CD4-positive, CD25-positive, alpha-beta regulatory T cell (primary cell): Measurements from ENCODE around the gene AP2A1. TPM values are rescaled to one million over a fixed set of nuclear protein-coding genes. Genes with fewer than 3 reads are reported as not detected.
A peak's percentile ranks its signal among the peaks of the same experiment; 100 is the strongest.

Experiments used
- ATAC-seq, 2 donors: fragments of 150-1000 bp; cut with Tn5 transposase; one replicate each; pipeline ENCODE4 v1.10.0; 2021; ENCODE audit warnings: low read depth in 2 of 2, moderate number of reproducible peaks in 2 of 2, moderate library complexity in 1 of 2
- DNase-seq, 3 donors: peaks; one replicate each; pipeline versions ENCODE4 v3.0.0 to v3.0.0-alpha.2; 2012 to 2022; ENCODE audit warnings: mixed read lengths in 1 of 3
- H3K27ac ChIP-seq: one replicate; pipeline ENCODE4 v1.7.0; 2013; ENCODE audit warnings: mild to moderate bottlenecking, low read length; ENCODE audit not compliant: insufficient read depth, poor library complexity, severe bottlenecking
- H3K27me3 ChIP-seq: one replicate; pipeline ENCODE4 v1.7.0; 2013; ENCODE audit warnings: low read length; ENCODE audit not compliant: control insufficient read depth, insufficient read depth
- H3K36me3 ChIP-seq: one replicate; pipeline ENCODE4 v1.7.0; 2013; ENCODE audit warnings: mild to moderate bottlenecking, low read length, moderate library complexity; ENCODE audit not compliant: control insufficient read depth, insufficient read depth
- H3K4me1 ChIP-seq: 2 replicates; pipeline ENCODE4 v1.7.0; 2013; ENCODE audit warnings: mild to moderate bottlenecking, low read length; ENCODE audit not compliant: insufficient read depth, control insufficient read depth, poor library complexity, severe bottlenecking
- H3K4me3 ChIP-seq: one replicate; pipeline ENCODE4 v1.7.0; 2013; ENCODE audit warnings: low read depth, mild to moderate bottlenecking, low read length, moderate library complexity
- H3K9me3 ChIP-seq, 2 experiments: 1 replicate in 1 of 2; 2 replicates in 1 of 2; pipeline ENCODE4 v1.7.0; 2013; ENCODE audit warnings: low read length in 2 of 2, mild to moderate bottlenecking in 1 of 2, moderate library complexity in 1 of 2; ENCODE audit not compliant: control insufficient read depth in 2 of 2
- H3K27ac Mint-ChIP-seq, 3 donors: one replicate each; pipeline ENCODE4 v1.8.0; 2020 to 2022; ENCODE audit warnings: mild to moderate bottlenecking in 3 of 3, mixed read lengths in 3 of 3, moderate library complexity in 2 of 3
- H3K27me3 Mint-ChIP-seq: one replicate; pipeline ENCODE4 v1.8.0; 2022; ENCODE audit warnings: mild to moderate bottlenecking, mixed read lengths
- H3K36me3 Mint-ChIP-seq: one replicate; pipeline ENCODE4 v1.8.0; 2020; ENCODE audit warnings: mixed read lengths
- H3K4me1 Mint-ChIP-seq, 4 donors: one replicate each; pipeline ENCODE4 v1.8.0; 2020 to 2022; ENCODE audit warnings: mixed read lengths in 4 of 4, mild to moderate bottlenecking in 1 of 4
- H3K4me3 Mint-ChIP-seq, 4 donors: one replicate each; pipeline ENCODE4 v1.8.0; 2020 to 2022; ENCODE audit warnings: mild to moderate bottlenecking in 4 of 4, mixed read lengths in 4 of 4, moderate library complexity in 3 of 4
- H3K9me3 Mint-ChIP-seq, 7 donors: one replicate each; pipeline ENCODE4 v1.8.0; 2020 to 2022; ENCODE audit warnings: mixed read lengths in 7 of 7, mild to moderate bottlenecking in 3 of 7, moderate library complexity in 2 of 7
- polyA plus RNA-seq, 4 donors: library from polyadenylated mRNA; unstranded; fragments of 300-500 nt; fragmentation: Illumina TruSeq; gene quantifications; one replicate each; pipeline ENCODE4 v1.2.3, GENCODE V29; 2021
- total RNA-seq: library from RNA; stranded (reverse); gene quantifications from one replicate; pipeline ENCODE4 v1.2.3, GENCODE V29; 2022

The AP2A1 gene
- total and polyA plus RNA-seq, 5 donors from 2014 or later, result 5.2 to 49.5 (median 6.0) TPM

DNA sequence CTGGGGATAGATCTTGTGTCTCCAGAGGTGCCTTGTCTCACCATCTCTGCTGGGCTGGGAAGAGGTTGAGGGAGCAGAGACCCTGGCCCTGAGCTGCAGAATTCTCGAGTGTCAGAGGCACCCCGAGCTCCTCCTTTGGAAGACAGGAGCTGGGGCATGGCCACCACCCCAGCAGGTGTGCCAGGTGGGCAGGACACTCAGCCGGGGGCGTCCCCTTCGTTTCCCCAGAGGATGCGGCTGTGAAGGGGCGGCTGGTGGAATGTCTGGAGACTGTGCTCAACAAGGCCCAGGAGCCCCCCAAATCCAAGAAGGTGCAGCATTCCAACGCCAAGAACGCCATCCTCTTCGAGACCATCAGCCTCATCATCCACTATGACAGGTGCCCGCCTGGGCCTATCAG, 31.8 kb downstream of the AP2A1 start:
- Histone ChIP-seq H3K9me3 (no peaks in the 10 kb centered on the region), H3K4me3 (no peak overlapping the region), H3K27me3 (no peaks in the 10 kb centered on the region), H3K36me3 (peaks cover 63% of the 10 kb centered on the region), H3K27ac (no peak overlapping the region), H3K4me1 (no peaks in the 10 kb centered on the region)
- Mint-ChIP-seq H3K4me3 (no peak overlapping the region), H3K4me1 (no peaks in the 10 kb centered on the region), H3K36me3 (peaks cover 17% of the 10 kb centered on the region), H3K9me3 (no peaks in the 10 kb centered on the region), H3K27me3 (no peaks in the 10 kb centered on the region), H3K27ac (no peak overlapping the region)
- DNase-seq, result no peak
- no peak for ATAC-seq

DNA sequence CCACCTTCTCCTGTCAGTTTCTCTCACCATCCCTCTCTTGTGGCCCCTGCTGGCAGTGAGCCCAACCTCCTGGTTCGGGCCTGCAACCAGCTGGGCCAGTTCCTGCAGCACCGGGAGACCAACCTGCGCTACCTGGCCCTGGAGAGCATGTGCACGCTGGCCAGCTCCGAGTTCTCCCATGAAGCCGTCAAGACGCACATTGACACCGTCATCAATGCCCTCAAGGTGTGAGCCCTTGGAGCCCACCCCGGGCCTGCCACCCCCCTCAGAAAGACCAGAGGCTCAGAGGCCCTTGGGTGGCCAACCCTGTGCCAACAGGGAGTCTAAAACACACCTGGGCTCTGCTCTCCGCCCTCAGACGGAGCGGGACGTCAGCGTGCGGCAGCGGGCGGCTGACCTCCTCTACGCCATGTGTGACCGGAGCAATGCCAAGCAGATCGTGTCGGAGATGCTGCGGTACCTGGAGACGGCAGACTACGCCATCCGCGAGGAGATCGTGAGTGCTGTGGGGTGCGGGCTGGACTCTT, 32.5 kb downstream of the AP2A1 start:
- H3K36me3 ChIP-seq, result peaks cover 65% of the 10 kb centered on the region
- no peaks in the 10 kb centered on the region for H3K9me3 ChIP-seq
- ATAC-seq (no peak), DNase-seq (no peak)
- H3K27me3 ChIP-seq, result no peaks in the 10 kb centered on the region
- H3K27ac ChIP-seq, result no peak overlapping the region
- Mint-ChIP-seq H3K36me3 (peaks cover 18% of the 10 kb centered on the region), H3K9me3 (no peaks in the 10 kb centered on the region), H3K27me3 (no peaks in the 10 kb centered on the region), H3K4me3 (peak overlapping the region in 1 of 4 donors; percentile 63), H3K27ac (peak overlapping the region in 1 of 3 donors; percentile 52), H3K4me1 (no peaks in the 10 kb centered on the region)
- no peak overlapping the region for H3K4me3 ChIP-seq
- no peaks in the 10 kb centered on the region for H3K4me1 ChIP-seq

DNA sequence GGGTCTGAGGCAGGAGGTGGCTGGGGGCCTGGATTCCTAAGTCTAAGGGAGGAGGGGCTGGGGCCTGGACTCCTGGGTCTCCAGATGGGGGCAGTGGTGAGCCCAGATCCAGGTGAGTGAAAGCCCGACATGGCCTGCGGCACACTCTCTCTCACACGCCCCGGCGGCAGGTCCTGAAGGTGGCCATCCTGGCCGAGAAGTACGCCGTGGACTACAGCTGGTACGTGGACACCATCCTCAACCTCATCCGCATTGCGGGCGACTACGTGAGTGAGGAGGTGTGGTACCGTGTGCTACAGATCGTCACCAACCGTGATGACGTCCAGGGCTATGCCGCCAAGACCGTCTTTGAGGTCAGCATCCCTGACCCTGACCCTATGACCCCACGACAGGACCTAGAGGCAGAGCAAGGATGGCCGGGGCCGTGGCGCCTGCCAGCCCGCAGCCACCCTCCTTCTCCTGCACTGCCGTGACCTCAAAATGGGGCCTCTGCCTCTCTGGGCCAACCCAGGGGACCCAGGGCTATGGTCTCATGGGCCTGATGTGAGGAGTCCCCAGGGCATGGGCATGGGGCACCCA, 33.1 kb downstream of the AP2A1 start:
- H3K27ac ChIP-seq, result no peak overlapping the region
- DNase-seq, result no peak
- no peak for ATAC-seq
- no peaks in the 10 kb centered on the region for H3K27me3 ChIP-seq
- Mint-ChIP-seq H3K36me3 (peaks cover 16% of the 10 kb centered on the region), H3K4me3 (no peak overlapping the region), H3K27ac (no peak overlapping the region), H3K4me1 (no peaks in the 10 kb centered on the region), H3K9me3 (no peaks in the 10 kb centered on the region), H3K27me3 (no peaks in the 10 kb centered on the region)
- H3K36me3 ChIP-seq, result peaks cover 62% of the 10 kb centered on the region
- H3K4me1 ChIP-seq, result no peaks in the 10 kb centered on the region
- H3K9me3 ChIP-seq, result no peaks in the 10 kb centered on the region
- H3K4me3 ChIP-seq, result no peak overlapping the region

DNA sequence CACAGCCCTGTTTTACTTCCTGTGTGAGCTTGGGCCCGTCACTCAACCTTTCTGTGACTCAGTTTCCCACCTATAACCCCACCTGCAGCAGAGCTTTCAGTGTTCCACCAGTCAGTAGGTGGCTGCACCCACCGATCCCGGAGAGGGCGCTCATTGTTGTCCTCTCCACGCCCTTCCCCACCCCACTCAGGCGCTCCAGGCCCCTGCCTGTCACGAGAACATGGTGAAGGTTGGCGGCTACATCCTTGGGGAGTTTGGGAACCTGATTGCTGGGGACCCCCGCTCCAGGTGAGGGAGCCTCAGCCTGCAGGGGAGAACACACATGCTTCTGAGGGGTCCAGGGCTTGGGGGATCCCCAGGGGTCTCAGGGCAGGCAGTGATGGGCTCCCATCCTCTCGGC, 34.0 kb downstream of the AP2A1 start:
- H3K4me1 Mint-ChIP-seq, result no peaks in the 10 kb centered on the region
- no peak overlapping the region for H3K27ac Mint-ChIP-seq

DNA sequence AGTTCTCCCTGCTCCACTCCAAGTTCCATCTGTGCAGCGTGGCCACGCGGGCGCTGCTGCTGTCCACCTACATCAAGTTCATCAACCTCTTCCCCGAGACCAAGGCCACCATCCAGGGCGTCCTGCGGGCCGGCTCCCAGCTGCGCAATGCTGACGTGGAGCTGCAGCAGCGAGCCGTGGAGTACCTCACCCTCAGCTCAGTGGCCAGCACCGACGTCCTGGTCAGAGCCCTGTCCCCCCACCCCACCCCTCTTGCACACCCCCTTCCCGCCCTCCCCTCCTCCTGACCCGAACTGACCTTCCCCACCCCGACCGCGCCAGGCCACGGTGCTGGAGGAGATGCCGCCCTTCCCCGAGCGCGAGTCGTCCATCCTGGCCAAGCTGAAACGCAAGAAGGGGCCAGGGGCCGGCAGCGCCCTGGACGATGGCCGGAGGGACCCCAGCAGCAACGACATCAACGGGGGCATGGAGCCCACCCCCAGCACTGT, 34.6 kb downstream of the AP2A1 start:
- no peaks in the 10 kb centered on the region for H3K4me1 ChIP-seq
- no peaks in the 10 kb centered on the region for H3K9me3 ChIP-seq
- Mint-ChIP-seq H3K9me3 (no peaks in the 10 kb centered on the region), H3K4me1 (peaks cover 0 to 2% (median 1%) of the 10 kb centered on the region in 4 donors), H3K4me3 (no peak overlapping the region), H3K27me3 (no peaks in the 10 kb centered on the region), H3K27ac (no peak overlapping the region), H3K36me3 (peaks cover 17% of the 10 kb centered on the region)
- no peak for ATAC-seq
- no peak for DNase-seq
- no peak overlapping the region for H3K4me3 ChIP-seq
- H3K36me3 ChIP-seq, result peaks cover 46% of the 10 kb centered on the region
- no peaks in the 10 kb centered on the region for H3K27me3 ChIP-seq
- no peak overlapping the region for H3K27ac ChIP-seq

More for the DNA sequence above, 34.0 kb downstream of the AP2A1 start:
- no peaks in the 10 kb centered on the region for H3K9me3 ChIP-seq
- H3K4me1 ChIP-seq, result no peaks in the 10 kb centered on the region
- ATAC-seq, result no peak
- H3K27me3 ChIP-seq, result no peaks in the 10 kb centered on the region
- H3K4me3 Mint-ChIP-seq, result no peak overlapping the region
- no peak for DNase-seq
- H3K36me3 Mint-ChIP-seq, result peaks cover 14% of the 10 kb centered on the region
- H3K4me3 ChIP-seq, result no peak overlapping the region
- H3K27ac ChIP-seq, result no peak overlapping the region
- H3K36me3 ChIP-seq, result peaks cover 53% of the 10 kb centered on the region
- no peaks in the 10 kb centered on the region for H3K27me3 Mint-ChIP-seq
- no peaks in the 10 kb centered on the region for H3K9me3 Mint-ChIP-seq

DNA sequence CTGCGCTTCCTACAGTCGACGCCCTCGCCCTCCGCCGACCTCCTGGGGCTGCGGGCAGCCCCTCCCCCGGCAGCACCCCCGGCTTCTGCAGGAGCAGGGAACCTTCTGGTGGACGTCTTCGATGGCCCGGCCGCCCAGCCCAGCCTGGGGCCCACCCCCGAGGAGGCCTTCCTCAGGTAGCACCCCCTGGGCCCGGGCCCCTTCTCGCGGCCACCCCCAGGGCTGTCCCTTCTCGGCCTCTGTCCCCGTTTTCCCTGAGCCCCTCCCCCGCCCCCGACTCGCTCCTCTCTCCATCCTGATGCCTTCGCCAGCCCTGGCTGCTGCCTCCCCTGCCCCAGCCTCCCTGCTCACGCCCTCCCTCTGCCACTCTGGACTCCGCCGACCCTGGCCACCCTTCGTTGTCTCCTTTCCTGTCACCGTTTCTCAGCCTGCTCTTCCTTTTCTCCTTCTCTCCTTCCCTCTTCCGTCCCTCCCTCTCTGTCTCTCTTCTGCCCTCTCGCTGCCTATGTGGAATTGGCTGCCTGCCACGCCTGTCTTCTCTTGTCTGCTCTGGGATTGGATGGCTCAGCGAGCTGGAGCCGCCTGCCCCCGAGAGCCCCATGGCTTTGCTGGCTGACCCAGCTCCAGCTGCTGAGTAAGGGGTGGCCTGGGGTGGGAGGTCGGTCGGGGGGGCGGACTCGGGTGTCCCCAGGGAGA, 35.3 kb downstream of the AP2A1 start:
- Mint-ChIP-seq H3K36me3 (peaks cover 11% of the 10 kb centered on the region), H3K27me3 (no peaks in the 10 kb centered on the region), H3K4me3 (no peak overlapping the region), H3K27ac (no peak overlapping the region), H3K4me1 (peaks cover 0 to 2% (median 1%) of the 10 kb centered on the region in 4 donors), H3K9me3 (no peaks in the 10 kb centered on the region)
- no peak for DNase-seq
- Histone ChIP-seq H3K27ac (no peak overlapping the region), H3K9me3 (no peaks in the 10 kb centered on the region), H3K4me1 (no peaks in the 10 kb centered on the region), H3K4me3 (no peak overlapping the region), H3K27me3 (no peaks in the 10 kb centered on the region), H3K36me3 (peaks cover 39% of the 10 kb centered on the region)
- ATAC-seq, result no peak

DNA sequence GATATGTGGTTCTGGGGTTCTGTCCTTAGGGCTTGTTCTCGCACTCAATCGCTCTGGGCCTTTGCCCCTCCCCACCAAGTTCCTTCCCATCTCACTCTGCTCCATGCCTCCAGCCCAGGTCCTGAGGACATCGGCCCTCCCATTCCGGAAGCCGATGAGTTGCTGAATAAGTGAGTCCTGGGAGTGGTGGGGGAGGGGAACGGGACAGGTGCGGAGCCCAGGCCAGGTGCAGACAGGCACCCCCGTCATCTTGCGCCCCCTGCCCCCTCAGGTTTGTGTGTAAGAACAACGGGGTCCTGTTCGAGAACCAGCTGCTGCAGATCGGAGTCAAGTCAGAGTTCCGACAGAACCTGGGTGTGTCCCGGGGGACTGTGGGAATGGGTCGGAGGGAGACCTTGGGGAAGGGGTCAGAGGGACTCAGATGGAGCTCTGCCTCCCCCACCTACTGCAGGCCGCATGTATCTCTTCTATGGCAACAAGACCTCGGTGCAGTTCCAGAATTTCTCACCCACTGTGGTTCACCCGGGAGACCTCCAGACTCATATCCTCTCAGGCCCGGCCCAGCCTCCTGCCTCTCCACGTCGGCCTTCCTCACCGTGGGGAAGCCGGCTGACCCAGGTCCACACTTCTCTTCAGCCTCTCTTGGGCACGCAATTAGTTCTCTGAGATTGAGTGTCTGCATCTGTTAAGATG, 36.2 kb downstream of the AP2A1 start:
- no peaks in the 10 kb centered on the region for H3K4me1 ChIP-seq
- DNase-seq (no peak), ATAC-seq (no peak)
- no peaks in the 10 kb centered on the region for H3K9me3 Mint-ChIP-seq
- peaks cover 34% of the 10 kb centered on the region for H3K36me3 ChIP-seq
- peaks cover 11% of the 10 kb centered on the region for H3K36me3 Mint-ChIP-seq
- no peak overlapping the region for H3K4me3 Mint-ChIP-seq
- H3K27me3 Mint-ChIP-seq, result no peaks in the 10 kb centered on the region
- no peak overlapping the region for H3K27ac ChIP-seq
- H3K27ac Mint-ChIP-seq, result no peak overlapping the region
- H3K4me1 Mint-ChIP-seq, result peaks cover 0 to 5% (median 1%) of the 10 kb centered on the region in 4 donors
- H3K27me3 ChIP-seq, result no peaks in the 10 kb centered on the region
- no peak overlapping the region for H3K4me3 ChIP-seq
- no peaks in the 10 kb centered on the region for H3K9me3 ChIP-seq
